Left forelimb (tissue), 1 donor: Measurements from ENCODE around the gene CHID1.

Experiments
- DNase-seq: peaks from one replicate; pipeline ENCODE4 v3.0.0-alpha.2; 2018; ENCODE audit warnings: low spot score

The CHID1 gene

GRCh38 chr11:863910-864827, 46.4 kb downstream of the CHID1 start:
- DNase-seq, result no peak

GRCh38 chr11:863023-863909, 47.3 kb downstream of the CHID1 start:
- DNase-seq, result no peak

GRCh38 chr11:862696-863022, 48.0 kb downstream of the CHID1 start:
- DNase-seq, result no peak

GRCh38 chr11:862081-862661, 48.4 kb downstream of the CHID1 start:
- no peak for DNase-seq

- no peak for DNase-seq
Measured at GRCh38 chr11:861105-861479, 49.5 kb downstream of the CHID1 start.

- no peak for DNase-seq
Measured at GRCh38 chr11:860234-861104, 50.1 kb downstream of the CHID1 start.

GRCh38 chr11:859394-860131, 51.0 kb downstream of the CHID1 start:
- no peak for DNase-seq

GRCh38 chr11:858762-859339, 51.8 kb downstream of the CHID1 start:
- no peak for DNase-seq

- no peak for DNase-seq
Measured at GRCh38 chr11:858053-858761, 52.4 kb downstream of the CHID1 start.

GRCh38 chr11:856397-856796, 54.2 kb downstream of the CHID1 start:
- DNase-seq, result no peak

- DNase-seq, result no peak
Measured at GRCh38 chr11:855796-856195, 54.8 kb downstream of the CHID1 start.

- DNase-seq, result no peak
Measured at GRCh38 chr11:855330-855674, 55.3 kb downstream of the CHID1 start.

- no peak for DNase-seq
Measured at GRCh38 chr11:854601-855329, 55.8 kb downstream of the CHID1 start.

GRCh38 chr11:853682-854448, 56.7 kb downstream of the CHID1 start:
- DNase-seq, result no peak

- DNase-seq, result no peak
Measured at GRCh38 chr11:852762-853161, 57.8 kb downstream of the CHID1 start.

GRCh38 chr11:850775-851763, 59.5 kb downstream of the CHID1 start:
- DNase-seq, result no peak
